ENCODE data around the gene EIF2B2. TPM values are rescaled to one million over a fixed set of nuclear protein-coding genes. Genes with fewer than 3 reads are reported as not detected.

EIF2B2 gene
- total and polyA plus RNA-seq, 3 donors from 2014 or later: 39.4 to 124 (median 40.4) TPM

DNA sequence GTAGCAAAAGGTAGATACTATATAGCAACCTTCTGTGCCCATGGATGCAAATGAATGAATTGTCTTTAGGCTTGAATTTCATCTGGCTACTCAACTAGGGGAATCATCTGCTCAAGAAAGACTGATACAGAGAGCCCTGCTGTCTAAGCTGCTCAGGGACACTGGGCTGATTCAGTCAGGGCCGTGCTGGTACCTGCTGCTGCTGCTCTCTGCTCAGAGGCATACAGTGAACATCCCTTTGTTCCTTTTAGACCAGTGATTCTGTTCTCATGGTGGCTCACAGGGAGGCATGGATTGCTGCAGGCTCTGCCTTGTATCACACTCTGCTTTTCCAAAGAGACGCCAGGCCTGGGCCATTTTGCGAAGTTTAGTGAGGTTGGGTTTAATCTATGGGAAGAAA lies 14.1 kb downstream of the EIF2B2 start:
- H3K27ac ChIP-seq: no peak overlapping the region
- 81 to 85% methylated on average over 3 of the region's 3 CpGs for WGBS, 2 donors
- no peak for TF ChIP-seq POLR2A (IDR thresholded peaks at IDR 0.05)
- TF ChIP-seq, protein P1, sequence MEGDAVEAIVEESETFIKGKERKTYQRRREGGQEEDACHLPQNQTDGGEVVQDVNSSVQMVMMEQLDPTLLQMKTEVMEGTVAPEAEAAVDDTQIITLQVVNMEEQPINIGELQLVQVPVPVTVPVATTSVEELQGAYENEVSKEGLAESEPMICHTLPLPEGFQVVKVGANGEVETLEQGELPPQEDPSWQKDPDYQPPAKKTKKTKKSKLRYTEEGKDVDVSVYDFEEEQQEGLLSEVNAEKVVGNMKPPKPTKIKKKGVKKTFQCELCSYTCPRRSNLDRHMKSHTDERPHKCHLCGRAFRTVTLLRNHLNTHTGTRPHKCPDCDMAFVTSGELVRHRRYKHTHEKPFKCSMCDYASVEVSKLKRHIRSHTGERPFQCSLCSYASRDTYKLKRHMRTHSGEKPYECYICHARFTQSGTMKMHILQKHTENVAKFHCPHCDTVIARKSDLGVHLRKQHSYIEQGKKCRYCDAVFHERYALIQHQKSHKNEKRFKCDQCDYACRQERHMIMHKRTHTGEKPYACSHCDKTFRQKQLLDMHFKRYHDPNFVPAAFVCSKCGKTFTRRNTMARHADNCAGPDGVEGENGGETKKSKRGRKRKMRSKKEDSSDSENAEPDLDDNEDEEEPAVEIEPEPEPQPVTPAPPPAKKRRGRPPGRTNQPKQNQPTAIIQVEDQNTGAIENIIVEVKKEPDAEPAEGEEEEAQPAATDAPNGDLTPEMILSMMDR (IDR thresholded peaks at IDR 0.05): no peak
- H3K9me3 ChIP-seq: no peaks in the 10 kb centered on the region
- H3K36me3 ChIP-seq (ENCODE audit: low read depth, missing control alignments): no peaks in the 10 kb centered on the region
- H3K4me1 ChIP-seq: peaks cover 9% of the 10 kb centered on the region
- intact Hi-C loops (cut with DNase I; ENCODE audit: low total_unique reads): no loop called here
- H3K4me3 ChIP-seq: no peak overlapping the region
- no peaks in the 10 kb centered on the region for H3K27me3 ChIP-seq
- DNase-seq: no peak

- H3K4me3 ChIP-seq: no peak overlapping the region
- intact Hi-C loops (cut with DNase I; ENCODE audit: low total_unique reads): no loop called here
- no peak overlapping the region for H3K27ac ChIP-seq
- H3K27me3 ChIP-seq: no peaks in the 10 kb centered on the region
- H3K4me1 ChIP-seq: peaks cover 5% of the 10 kb centered on the region
- no peak for DNase-seq
- WGBS, 2 donors: 72 to 78% methylated on average over 3 of the region's 3 CpGs
- H3K36me3 ChIP-seq (ENCODE audit: low read depth, missing control alignments): no peaks in the 10 kb centered on the region
- H3K9me3 ChIP-seq: no peaks in the 10 kb centered on the region
- TF ChIP-seq POLR2A (IDR thresholded peaks at IDR 0.05): no peak
- TF ChIP-seq, protein P1 (IDR thresholded peaks at IDR 0.05): no peak
These were observed 16.0 kb downstream of the EIF2B2 start for GRCh38 chr14:75018694-75019093.

DNA sequence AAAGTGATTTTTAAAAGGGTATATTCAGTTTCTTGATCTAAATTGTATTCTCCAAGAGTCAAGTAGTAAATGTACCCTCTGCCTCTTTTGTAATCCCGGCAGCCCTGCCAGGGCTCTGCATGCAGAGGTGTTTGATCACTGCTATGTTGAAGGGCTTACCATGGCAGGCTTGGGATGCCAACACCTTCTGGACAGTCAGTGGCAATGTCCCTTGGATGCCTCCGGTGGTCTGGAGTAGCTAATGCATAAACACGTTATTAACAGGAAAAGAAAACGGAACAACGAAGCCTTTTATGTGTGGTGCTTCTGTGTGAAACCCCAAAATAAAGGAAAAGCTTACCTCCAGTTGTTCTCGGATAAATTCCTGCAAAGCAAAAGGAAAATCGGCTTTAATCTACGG lies 19.9 kb downstream of the EIF2B2 start:
- Histone ChIP-seq H3K36me3 (ENCODE audit: low read depth, missing control alignments) (no peaks in the 10 kb centered on the region), H3K27ac (no peak overlapping the region), H3K4me1 (no peaks in the 10 kb centered on the region), H3K9me3 (no peaks in the 10 kb centered on the region), H3K4me3 (no peak overlapping the region), H3K27me3 (no peaks in the 10 kb centered on the region)
- TF ChIP-seq, protein P1 (IDR thresholded peaks at IDR 0.05): no peak
- TF ChIP-seq POLR2A (IDR thresholded peaks at IDR 0.05): no peak
- DNase-seq: no peak
- intact Hi-C loops (cut with DNase I; ENCODE audit: low total_unique reads): no loop called here
- 71 to 72% methylated on average over 8 of the region's 8 CpGs for WGBS, 2 donors

- WGBS, 2 donors: 90 to 98% methylated on average over 1 of the region's 1 CpG
- H3K4me3 ChIP-seq: no peak overlapping the region
- intact Hi-C loops (cut with DNase I; ENCODE audit: low total_unique reads): no loop called here
- no peak for TF ChIP-seq POLR2A (IDR thresholded peaks at IDR 0.05)
- TF ChIP-seq, protein P1 (IDR thresholded peaks at IDR 0.05): no peak
- H3K27me3 ChIP-seq: no peaks in the 10 kb centered on the region
- H3K9me3 ChIP-seq: no peaks in the 10 kb centered on the region
- no peaks in the 10 kb centered on the region for H3K36me3 ChIP-seq (ENCODE audit: low read depth, missing control alignments)
- H3K4me1 ChIP-seq: no peaks in the 10 kb centered on the region
- no peak overlapping the region for H3K27ac ChIP-seq
- no peak for DNase-seq
These were observed 20.4 kb downstream of the EIF2B2 start for GRCh38 chr14:75023108-75023507.

- 84 to 88% methylated on average over 4 of the region's 4 CpGs for WGBS, 2 donors
- intact Hi-C loops (cut with DNase I; ENCODE audit: low total_unique reads): no loop called here
- H3K9me3 ChIP-seq: no peaks in the 10 kb centered on the region
- no peaks in the 10 kb centered on the region for H3K4me1 ChIP-seq
- no peak overlapping the region for H3K4me3 ChIP-seq
- DNase-seq: no peak
- no peaks in the 10 kb centered on the region for H3K36me3 ChIP-seq (ENCODE audit: low read depth, missing control alignments)
- H3K27ac ChIP-seq: no peak overlapping the region
- TF ChIP-seq, protein P1 (IDR thresholded peaks at IDR 0.05): no peak
- TF ChIP-seq POLR2A (IDR thresholded peaks at IDR 0.05): no peak
- no peaks in the 10 kb centered on the region for H3K27me3 ChIP-seq
These were observed 22.4 kb downstream of the EIF2B2 start for GRCh38 chr14:75025082-75025481.
